Measurements from ENCODE around the gene PITX3.

Gene PITX3

DNA sequence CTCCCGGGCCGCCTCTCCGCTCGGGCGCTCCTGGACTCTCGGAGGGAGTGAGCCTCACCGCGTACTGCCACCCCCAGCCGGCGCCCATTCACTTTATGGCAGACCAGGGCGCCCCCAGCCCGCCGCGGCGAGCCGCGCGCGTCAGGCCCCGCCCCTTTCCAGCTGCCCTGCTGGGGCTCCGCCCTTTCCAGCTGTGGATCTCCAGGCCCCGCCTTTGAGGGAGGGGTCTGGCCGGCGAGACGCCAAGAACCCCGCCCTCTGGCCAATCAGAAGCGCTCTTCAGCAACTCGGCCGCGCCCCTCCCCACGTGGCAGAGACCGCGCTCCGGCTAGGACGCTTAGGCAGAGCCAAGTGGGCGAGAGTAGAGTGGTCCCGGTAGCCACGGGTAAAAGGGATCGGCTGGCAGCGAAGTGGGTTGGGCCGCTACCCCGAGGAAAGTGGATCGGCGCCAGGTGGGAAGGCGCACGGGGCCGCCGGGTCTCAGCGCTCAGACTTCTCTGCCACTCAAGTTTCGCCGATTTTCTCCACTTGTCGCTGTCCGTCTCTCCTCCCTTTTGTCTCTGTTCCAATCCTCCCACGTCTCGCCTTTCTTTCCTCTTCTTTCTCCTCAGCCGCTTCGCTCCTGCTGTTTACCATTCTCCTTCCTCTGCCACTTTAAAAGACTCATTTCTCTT lies at the start of gene PITX3:
TSS of gene PITX3 (minus strand) at position 69 of the 674 bp plus-strand sequence. CDS start 9,432 bp downstream, outside the sequence.
- TF ChIP-seq, protein P1, sequence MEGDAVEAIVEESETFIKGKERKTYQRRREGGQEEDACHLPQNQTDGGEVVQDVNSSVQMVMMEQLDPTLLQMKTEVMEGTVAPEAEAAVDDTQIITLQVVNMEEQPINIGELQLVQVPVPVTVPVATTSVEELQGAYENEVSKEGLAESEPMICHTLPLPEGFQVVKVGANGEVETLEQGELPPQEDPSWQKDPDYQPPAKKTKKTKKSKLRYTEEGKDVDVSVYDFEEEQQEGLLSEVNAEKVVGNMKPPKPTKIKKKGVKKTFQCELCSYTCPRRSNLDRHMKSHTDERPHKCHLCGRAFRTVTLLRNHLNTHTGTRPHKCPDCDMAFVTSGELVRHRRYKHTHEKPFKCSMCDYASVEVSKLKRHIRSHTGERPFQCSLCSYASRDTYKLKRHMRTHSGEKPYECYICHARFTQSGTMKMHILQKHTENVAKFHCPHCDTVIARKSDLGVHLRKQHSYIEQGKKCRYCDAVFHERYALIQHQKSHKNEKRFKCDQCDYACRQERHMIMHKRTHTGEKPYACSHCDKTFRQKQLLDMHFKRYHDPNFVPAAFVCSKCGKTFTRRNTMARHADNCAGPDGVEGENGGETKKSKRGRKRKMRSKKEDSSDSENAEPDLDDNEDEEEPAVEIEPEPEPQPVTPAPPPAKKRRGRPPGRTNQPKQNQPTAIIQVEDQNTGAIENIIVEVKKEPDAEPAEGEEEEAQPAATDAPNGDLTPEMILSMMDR (conservative IDR thresholded peaks at IDR 0.05; ENCODE audit: low read depth), result no peak
- H3K27ac ChIP-seq, result no peak within 1 kb of the TSS
- ChIA-PET POLR2A (ENCODE audit: low non-redundant PET) (no interaction called here), CTCF (interaction anchor here (0.7 to 2.3 kb wide), 3 partner anchors 10 to 27 kb away, joined by 3 to 12 read pairs (median 11); no protein-coding TSS in a partner anchor)
- peak; percentile 98 for DNase-seq (ENCODE audit: low spot score)

DNA sequence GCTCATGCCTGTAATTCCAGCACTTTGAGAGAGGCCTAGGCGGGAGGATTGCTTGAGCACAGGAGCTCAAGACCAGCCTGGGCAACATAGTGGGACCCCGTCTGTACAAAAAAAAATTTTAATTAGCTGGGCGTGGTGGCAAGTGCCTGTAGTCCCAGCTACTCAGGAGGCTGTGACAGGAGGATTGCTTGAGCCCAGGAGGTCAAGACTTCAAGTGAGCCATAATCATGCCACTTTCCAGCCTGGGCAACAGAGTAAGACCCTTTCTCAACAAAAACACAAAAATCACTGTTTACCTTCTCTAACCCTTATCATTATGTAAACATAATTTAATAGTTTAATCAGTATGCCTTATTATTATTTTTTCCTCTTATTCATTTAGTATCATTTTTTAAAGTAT lies 48.5 kb upstream of the PITX3 start:
- TF ChIP-seq, protein P1 (conservative IDR thresholded peaks at IDR 0.05; ENCODE audit: low read depth), result no peak
- POLR2A ChIA-PET (ENCODE audit: low non-redundant PET), result interaction anchor here (0.5 kb wide), 1 partner anchor 1559 kb away, joined by 4 read pairs; no protein-coding TSS in a partner anchor
- H3K27ac ChIP-seq, result no peak overlapping the region
- DNase-seq (ENCODE audit: low spot score), result no peak
- CTCF ChIA-PET, result no interaction called here

DNA sequence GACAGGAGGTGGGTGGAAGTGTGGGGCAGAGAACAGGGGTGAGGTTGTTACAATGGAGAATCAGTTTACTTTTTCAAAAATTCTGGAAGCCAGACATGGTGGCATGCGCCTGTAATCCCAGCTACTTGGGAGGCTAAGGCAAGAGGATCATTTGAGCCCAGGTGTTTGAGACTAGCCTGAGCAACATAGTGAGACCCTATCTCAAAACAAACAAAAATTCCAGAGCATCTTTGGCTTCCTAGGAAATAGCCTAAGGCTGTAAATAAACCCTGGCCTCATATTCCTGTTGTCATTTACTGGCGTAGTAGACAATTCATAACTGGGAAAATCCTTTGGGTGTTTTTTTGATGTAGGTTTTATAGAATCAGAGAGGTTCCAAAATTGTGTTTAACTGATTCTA lies 48.0 kb upstream of the PITX3 start:
- DNase-seq (ENCODE audit: low spot score), result no peak
- TF ChIP-seq, protein P1 (conservative IDR thresholded peaks at IDR 0.05; ENCODE audit: low read depth), result no peak
- CTCF ChIA-PET, result no interaction called here
- H3K27ac ChIP-seq, result no peak overlapping the region
- POLR2A ChIA-PET (ENCODE audit: low non-redundant PET), result interaction anchor here (0.5 kb wide), 1 partner anchor 1559 kb away, joined by 4 read pairs; no protein-coding TSS in a partner anchor

DNA sequence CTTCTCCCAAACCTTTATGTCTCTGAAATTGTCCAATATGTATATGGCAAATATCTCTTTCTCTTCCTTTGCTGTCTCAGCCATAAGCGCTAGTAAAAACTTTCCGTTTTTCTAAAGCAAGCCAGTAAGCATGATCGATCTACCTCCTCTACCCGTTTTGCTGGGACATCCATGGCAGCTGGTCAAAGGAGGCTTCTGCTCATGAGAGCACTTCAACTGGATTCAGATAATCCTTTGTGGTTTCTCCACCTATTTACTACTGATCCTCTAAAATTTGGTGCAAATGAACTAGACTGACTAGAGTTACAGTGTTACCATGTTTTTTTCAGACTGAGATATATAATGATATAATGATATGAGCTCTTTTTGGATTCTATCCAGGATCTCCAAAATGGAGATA lies 46.7 kb upstream of the PITX3 start:
- TF ChIP-seq, protein P1 (conservative IDR thresholded peaks at IDR 0.05; ENCODE audit: low read depth), result no peak
- no peak overlapping the region for H3K27ac ChIP-seq
- ChIA-PET CTCF (no interaction called here), POLR2A (ENCODE audit: low non-redundant PET) (no interaction called here)
- DNase-seq (ENCODE audit: low spot score), result no peak

DNA sequence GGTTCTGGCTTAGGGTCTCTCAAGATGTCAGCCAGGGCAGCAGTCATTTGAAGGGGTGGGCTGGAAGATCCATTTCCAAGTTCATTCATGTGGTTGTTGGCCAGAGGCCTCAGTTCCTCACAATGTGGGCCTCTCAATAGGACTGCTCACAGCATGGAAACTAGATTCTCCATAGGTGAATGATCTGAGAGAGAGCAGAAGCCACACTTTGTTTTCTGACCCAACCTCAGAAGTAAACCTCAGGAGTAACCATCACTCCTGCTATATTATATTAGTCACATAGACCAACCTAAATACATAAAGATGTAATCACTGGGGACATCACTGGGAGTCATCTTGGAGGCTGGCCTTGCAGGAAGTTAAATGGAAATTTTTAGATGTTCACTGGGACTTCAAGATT lies 46.2 kb upstream of the PITX3 start:
- H3K27ac ChIP-seq, result no peak overlapping the region
- CTCF ChIA-PET, result interaction anchor here (0.5 kb wide), 1 partner anchor 13 kb away, joined by 3 read pairs; no protein-coding TSS in a partner anchor
- no peak for DNase-seq (ENCODE audit: low spot score)
- TF ChIP-seq, protein P1 (conservative IDR thresholded peaks at IDR 0.05; ENCODE audit: low read depth), result no peak
- POLR2A ChIA-PET (ENCODE audit: low non-redundant PET), result no interaction called here

DNA sequence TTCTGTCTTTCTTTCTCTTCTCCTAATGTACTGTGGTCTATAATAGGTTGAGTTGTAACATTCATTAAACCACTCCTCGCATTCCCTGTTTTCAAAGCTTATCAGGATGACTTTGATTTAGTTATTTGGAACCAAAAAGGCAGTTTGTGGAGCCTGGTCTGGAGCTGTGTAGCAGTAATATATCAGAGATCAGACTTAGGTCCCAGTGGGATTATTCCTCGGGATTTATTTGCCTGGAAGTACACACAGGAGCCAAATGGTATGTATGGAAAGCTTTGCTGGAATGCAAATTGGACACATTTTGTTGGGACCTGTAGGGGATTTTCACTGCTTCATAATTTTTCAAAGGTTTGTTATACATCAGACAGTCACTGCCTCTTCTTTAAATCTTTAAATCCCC lies 44.9 kb upstream of the PITX3 start:
- POLR2A ChIA-PET (ENCODE audit: low non-redundant PET), result interaction anchor here (1.1 kb wide), 1 partner anchor 11 kb away, joined by 3 read pairs; no protein-coding TSS in a partner anchor
- TF ChIP-seq, protein P1 (conservative IDR thresholded peaks at IDR 0.05; ENCODE audit: low read depth), result no peak
- CTCF ChIA-PET, result interaction anchor here (0.5 kb wide), 1 partner anchor 55 kb away, joined by 3 read pairs; no protein-coding TSS in a partner anchor
- H3K27ac ChIP-seq, result no peak overlapping the region
- no peak for DNase-seq (ENCODE audit: low spot score)
